ENCODE data around the gene BDKRB1. TPM values are rescaled to one million over a fixed set of nuclear protein-coding genes. Genes with fewer than 3 reads are reported as not detected.

BDKRB1 gene
- total RNA-seq, 1 experiment from 2014 or later: not detected

DNA sequence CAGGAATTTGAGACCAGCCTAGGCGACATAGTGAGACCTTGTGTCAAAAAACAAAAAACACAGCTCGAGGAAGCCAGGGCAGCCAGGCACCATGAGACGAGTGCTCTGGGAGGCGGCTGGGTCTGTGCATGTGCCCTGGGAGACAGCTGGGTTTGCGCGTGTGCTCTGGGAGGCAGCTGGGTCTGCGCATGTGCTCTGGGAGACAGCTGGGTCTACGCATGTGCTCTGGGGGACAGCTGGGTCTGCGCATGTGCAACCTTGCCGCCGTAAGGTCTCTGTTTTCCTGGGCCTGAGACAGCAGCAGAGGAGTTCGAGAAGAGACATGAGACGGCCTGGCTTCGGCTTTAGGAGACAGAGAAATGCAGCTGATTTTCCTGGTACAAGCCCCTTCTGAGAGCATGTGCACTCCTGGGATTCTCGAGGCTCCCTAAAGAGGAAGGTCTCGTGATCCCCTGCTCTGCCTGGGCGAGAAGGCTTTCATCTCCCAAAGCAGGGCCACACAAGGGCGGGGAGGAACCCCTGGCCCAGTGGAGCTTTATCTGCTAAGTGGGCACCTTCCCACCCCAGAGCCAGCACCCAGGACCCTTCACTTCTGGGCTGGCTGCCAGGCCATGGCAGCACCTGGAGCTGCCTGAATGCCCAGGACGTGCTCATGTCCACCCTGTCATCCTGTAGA lies 3.5 kb upstream of the BDKRB1 start:
- no CpG with 5 or more reads among the region's 19 CpGs for WGBS (ENCODE audit: extremely low coverage, insufficient read length, low lambda C conversion rate)
- no peak overlapping the region for H2BK12ac ChIP-seq (ENCODE audit: insufficient read length, low read depth, low read length)
- no peak overlapping the region for H2AK5ac ChIP-seq (ENCODE audit: insufficient read length, low read length)
- Mint-ChIP-seq H3K27me3 (ENCODE audit: low read depth) (peaks cover 10% of the 10 kb centered on the region), H3K36me3 (ENCODE audit: insufficient read depth in 1 of 3, low read depth in 3 of 3) (no peaks in the 10 kb centered on the region; a peak in 1 of 7 replicates), H3K4me1 (peaks cover 19 to 22% of the 10 kb centered on the region in 2 experiments), H3K27ac (no peak overlapping the region), H3K4me3 (no peak overlapping the region; a peak in 1 of 5 replicates), H3K9me3 (no peaks in the 10 kb centered on the region; a peak in 1 of 5 replicates)
- H3K4ac ChIP-seq (ENCODE audit: low read depth, low read length): no peak overlapping the region
- H3T11ph ChIP-seq (ENCODE audit: low read length): no peak overlapping the region
- H2BK15ac ChIP-seq (ENCODE audit: low read depth, low read length): no peak overlapping the region
- H3K14ac ChIP-seq (ENCODE audit: insufficient read depth, low read length): no peak overlapping the region; the same call in 1 of the 2 replicates
- no peak overlapping the region for H3K56ac ChIP-seq (ENCODE audit: insufficient read length, low read depth, low read length)
- H3K4me2 ChIP-seq (ENCODE audit: insufficient read depth, insufficient read length, low read length): no peak overlapping the region
- no peak overlapping the region for H2BK5ac ChIP-seq (ENCODE audit: insufficient read length, low read length)
- no peak overlapping the region for H3K18ac ChIP-seq (ENCODE audit: insufficient read length, low read depth, low read length)
- H3K27me3 ChIP-seq (ENCODE audit: insufficient read depth, low read length): no peaks in the 10 kb centered on the region
- H3K79me2 ChIP-seq (ENCODE audit: insufficient read depth, low read length): no peaks in the 10 kb centered on the region
- no peak overlapping the region for H3K9ac ChIP-seq (ENCODE audit: extremely low read depth, insufficient read length, low read length)
- no peak overlapping the region for H4K91ac ChIP-seq (ENCODE audit: insufficient read length, low read depth, low read length)
- H4K5ac ChIP-seq (ENCODE audit: insufficient read length, low read depth, low read length): no peak overlapping the region
- peaks cover 3% of the 10 kb centered on the region; the same call in 1 of the 2 replicates for H3K4me1 ChIP-seq (ENCODE audit: insufficient read depth, low read length)
- no peak overlapping the region for H4K8ac ChIP-seq (replicated peaks; ENCODE audit: insufficient read length, low read depth, low read length)
- no peaks in the 10 kb centered on the region for H3K9me3 ChIP-seq (ENCODE audit: control insufficient read depth, low read depth, low read length)
- H3K23me2 ChIP-seq (ENCODE audit: insufficient read length, low read depth, low read length, poor library complexity, severe bottlenecking): no peaks in the 10 kb centered on the region
- TF ChIP-seq, protein P1, sequence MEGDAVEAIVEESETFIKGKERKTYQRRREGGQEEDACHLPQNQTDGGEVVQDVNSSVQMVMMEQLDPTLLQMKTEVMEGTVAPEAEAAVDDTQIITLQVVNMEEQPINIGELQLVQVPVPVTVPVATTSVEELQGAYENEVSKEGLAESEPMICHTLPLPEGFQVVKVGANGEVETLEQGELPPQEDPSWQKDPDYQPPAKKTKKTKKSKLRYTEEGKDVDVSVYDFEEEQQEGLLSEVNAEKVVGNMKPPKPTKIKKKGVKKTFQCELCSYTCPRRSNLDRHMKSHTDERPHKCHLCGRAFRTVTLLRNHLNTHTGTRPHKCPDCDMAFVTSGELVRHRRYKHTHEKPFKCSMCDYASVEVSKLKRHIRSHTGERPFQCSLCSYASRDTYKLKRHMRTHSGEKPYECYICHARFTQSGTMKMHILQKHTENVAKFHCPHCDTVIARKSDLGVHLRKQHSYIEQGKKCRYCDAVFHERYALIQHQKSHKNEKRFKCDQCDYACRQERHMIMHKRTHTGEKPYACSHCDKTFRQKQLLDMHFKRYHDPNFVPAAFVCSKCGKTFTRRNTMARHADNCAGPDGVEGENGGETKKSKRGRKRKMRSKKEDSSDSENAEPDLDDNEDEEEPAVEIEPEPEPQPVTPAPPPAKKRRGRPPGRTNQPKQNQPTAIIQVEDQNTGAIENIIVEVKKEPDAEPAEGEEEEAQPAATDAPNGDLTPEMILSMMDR (conservative IDR thresholded peaks at IDR 0.05): no peak
- H3K23ac ChIP-seq (ENCODE audit: insufficient read length, low read depth, low read length): no peak overlapping the region
- no peak overlapping the region for H2BK20ac ChIP-seq (ENCODE audit: low read depth, low read length, poor library complexity, severe bottlenecking)
- no peak overlapping the region for H2BK120ac ChIP-seq (ENCODE audit: low read depth, low read length, poor library complexity, severe bottlenecking)
- H3K27ac ChIP-seq (ENCODE audit: insufficient read length, low read depth, low read length): no peak overlapping the region
- no peak for DNase-seq
- H4K20me1 ChIP-seq (ENCODE audit: control insufficient read depth, insufficient read depth, insufficient read length): no peaks in the 10 kb centered on the region
- no peak overlapping the region for H2AFZ ChIP-seq (ENCODE audit: low read length)
- no peaks in the 10 kb centered on the region for H3K79me1 ChIP-seq (ENCODE audit: insufficient read depth, low read depth, low read length, poor library complexity, severe bottlenecking)

All from H9 (cell line).